GM12875 (cell line): ENCODE measurements around the gene WNK2.

Experiments used
- H3K4me3 ChIP-seq: one replicate; pipeline ENCODE4 v1.5.1; 2011; ENCODE audit warnings: low read depth, low read length, control low read depth
- TF ChIP-seq, protein P1 (sequence below): IDR thresholded peaks from 2 replicates; pipeline ENCODE4 v1.5.1; 2011; ENCODE audit warnings: low read depth, mild to moderate bottlenecking, control low read depth, inconsistent platforms, low read length, moderate library complexity, borderline replicate concordance; ENCODE audit not compliant: insufficient read depth

The WNK2 gene

GRCh38 chr9:93287189-93287552 lies 103.2 kb downstream of the WNK2 start:
- TF ChIP-seq, protein P1, sequence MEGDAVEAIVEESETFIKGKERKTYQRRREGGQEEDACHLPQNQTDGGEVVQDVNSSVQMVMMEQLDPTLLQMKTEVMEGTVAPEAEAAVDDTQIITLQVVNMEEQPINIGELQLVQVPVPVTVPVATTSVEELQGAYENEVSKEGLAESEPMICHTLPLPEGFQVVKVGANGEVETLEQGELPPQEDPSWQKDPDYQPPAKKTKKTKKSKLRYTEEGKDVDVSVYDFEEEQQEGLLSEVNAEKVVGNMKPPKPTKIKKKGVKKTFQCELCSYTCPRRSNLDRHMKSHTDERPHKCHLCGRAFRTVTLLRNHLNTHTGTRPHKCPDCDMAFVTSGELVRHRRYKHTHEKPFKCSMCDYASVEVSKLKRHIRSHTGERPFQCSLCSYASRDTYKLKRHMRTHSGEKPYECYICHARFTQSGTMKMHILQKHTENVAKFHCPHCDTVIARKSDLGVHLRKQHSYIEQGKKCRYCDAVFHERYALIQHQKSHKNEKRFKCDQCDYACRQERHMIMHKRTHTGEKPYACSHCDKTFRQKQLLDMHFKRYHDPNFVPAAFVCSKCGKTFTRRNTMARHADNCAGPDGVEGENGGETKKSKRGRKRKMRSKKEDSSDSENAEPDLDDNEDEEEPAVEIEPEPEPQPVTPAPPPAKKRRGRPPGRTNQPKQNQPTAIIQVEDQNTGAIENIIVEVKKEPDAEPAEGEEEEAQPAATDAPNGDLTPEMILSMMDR = no peak
- no peak overlapping the region for H3K4me3 ChIP-seq

GRCh38 chr9:93287593-93287992 lies 103.7 kb downstream of the WNK2 start:
- H3K4me3 ChIP-seq = no peak overlapping the region
- TF ChIP-seq, protein P1 = no peak

DNA sequence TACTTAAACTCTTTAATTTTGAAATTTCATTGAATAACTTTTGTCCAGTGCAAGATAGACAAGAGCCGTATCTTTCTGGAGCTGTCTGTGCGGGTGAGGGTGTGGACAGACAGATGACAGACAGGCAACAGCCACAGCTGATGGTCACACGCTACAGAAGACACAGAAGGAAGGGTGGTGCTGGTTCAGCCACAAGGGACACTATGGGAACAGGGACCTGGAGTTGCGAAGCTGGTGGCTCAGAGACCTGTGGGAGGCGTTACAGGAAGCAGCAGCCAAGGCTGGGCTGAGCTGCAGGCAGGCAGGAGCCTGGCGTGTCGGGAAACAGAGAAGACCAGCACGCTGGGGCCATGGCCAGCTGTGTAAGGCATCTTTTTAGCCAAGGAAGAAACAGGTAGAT lies 104.4 kb downstream of the WNK2 start:
- TF ChIP-seq, protein P1 = no peak
- H3K4me3 ChIP-seq = no peak overlapping the region

DNA sequence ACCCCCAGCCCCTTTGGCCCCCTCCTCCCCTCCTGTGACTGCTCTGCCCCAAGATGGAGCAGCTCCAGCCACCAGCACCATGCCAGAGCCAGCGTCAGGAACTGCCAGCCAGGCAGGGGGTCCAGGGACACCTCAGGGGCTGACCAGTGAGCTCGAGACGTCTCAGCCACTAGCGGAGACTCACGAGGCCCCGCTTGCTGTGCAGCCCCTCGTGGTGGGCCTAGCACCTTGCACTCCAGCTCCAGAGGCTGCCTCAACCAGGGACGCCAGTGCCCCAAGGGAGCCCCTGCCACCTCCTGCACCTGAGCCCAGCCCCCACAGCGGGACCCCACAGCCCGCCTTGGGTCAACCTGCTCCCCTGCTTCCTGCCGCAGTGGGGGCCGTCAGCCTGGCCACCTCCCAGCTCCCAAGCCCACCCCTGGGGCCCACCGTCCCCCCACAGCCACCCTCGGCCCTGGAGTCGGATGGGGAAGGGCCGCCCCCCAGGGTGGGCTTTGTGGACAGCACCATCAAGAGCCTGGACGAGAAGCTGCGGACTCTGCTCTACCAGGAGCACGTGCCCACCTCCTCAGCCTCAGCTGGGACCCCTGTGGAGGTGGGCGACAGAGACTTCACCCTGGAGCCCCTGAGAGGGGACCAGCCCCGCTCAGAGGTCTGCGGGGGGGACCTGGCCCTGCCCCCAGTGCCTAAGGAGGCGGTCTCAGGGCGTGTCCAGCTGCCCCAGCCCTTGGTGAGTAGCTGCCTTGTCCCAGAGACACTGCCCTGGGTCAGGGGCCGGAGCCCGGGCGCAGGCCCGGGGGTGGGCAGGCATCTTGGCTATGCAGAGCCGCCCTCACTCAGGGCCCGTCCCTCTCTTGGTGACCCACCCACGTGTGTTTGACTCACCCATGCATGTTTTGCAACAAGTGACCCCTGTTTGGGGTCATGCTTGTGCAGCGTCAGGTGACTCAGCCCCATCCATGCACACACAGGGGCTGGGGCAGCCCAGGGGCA lies 105.2 kb downstream of the WNK2 start:
- H3K4me3 ChIP-seq = no peak overlapping the region
- TF ChIP-seq, protein P1 = no peak

- no peak overlapping the region for H3K4me3 ChIP-seq
- TF ChIP-seq, protein P1 = no peak
These were observed 106.8 kb downstream of the WNK2 start for GRCh38 chr9:93290495-93291434.

DNA sequence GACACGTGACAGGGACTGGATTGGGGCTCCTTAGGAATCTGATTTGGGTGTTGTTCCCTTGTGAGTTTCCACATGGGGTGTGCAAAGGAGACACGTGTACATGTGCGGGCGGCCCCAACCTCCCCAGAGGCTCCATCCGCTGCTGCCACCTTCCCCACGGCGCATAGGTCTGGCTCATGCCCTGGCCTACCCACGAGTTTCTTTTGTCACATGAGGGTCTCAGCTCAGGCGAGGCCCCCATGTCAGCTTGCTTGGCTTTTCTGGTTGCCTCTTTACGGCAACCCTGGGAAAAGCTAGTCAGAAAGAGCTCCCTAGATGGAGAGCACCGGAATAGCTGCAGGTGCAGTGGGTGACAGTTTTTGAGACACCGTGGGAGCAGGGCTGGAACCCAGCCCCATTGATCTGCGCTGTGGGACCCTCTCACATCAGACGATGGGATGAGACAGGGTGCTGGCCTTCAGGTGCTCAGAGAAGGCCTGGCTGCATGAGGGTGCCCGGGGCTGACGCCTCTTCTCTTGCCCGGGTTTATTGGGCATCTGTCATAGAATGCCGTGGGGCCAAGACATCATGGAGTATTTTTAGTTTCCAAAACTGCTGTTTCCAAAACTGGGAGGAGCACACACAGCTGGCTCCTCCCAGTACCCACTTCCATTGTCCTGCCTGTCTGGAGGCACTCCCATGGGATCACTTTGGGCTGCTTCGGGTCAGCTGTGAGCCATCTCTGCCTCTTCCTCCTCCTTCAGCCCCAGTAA lies 107.8 kb downstream of the WNK2 start:
- TF ChIP-seq, protein P1 = no peak
- H3K4me3 ChIP-seq = no peak overlapping the region
